ENCODE data around the gene SULT1C3. TPM values are rescaled to one million over a fixed set of nuclear protein-coding genes. Genes with fewer than 3 reads are reported as not detected.

The SULT1C3 gene
- total RNA-seq, 1 donor from 2014 or later, result not detected

DNA sequence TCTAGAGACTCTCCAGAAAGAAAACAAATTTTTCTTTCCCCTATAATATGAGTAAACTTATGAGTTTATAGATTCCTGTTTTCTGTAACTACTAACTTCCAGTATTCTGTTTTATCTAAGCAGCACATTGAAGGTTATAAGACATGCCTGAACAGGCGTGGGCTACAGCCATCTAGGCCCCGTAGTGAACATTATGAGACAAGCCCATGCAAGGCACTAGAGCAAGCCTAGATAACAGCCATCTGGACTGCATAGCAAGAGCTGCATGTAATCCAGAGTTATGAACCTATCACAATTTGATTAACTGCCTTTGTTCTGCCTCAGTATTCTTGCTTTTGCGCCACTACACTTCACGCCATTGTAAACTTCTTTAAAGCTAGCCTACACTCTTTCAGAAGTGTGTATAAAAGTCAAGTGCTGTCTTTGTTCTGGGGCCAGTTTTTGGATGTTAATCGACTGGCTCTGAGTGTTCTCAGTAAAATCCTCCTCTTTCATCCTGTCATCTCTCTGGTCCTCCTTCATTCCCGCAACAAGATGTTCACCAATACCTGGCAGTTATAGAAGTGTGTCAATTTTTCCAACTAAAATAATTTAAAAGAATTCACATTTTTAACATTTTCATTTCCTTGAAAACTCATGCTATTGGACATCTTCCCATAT, 3.0 kb upstream of the SULT1C3 start:
- peaks cover 22% of the 10 kb centered on the region for H3K9me3 Mint-ChIP-seq (ENCODE audit: low read depth)
- H3K4me1 Mint-ChIP-seq (ENCODE audit: low read depth), result peaks cover 3% of the 10 kb centered on the region
- H3K36me3 Mint-ChIP-seq (ENCODE audit: insufficient read depth), result peaks cover 39% of the 10 kb centered on the region
- no peak overlapping the region for H3K4me3 Mint-ChIP-seq (ENCODE audit: low read depth)
- H3K27me3 Mint-ChIP-seq, result no peaks in the 10 kb centered on the region
- TF ChIP-seq, protein P1, sequence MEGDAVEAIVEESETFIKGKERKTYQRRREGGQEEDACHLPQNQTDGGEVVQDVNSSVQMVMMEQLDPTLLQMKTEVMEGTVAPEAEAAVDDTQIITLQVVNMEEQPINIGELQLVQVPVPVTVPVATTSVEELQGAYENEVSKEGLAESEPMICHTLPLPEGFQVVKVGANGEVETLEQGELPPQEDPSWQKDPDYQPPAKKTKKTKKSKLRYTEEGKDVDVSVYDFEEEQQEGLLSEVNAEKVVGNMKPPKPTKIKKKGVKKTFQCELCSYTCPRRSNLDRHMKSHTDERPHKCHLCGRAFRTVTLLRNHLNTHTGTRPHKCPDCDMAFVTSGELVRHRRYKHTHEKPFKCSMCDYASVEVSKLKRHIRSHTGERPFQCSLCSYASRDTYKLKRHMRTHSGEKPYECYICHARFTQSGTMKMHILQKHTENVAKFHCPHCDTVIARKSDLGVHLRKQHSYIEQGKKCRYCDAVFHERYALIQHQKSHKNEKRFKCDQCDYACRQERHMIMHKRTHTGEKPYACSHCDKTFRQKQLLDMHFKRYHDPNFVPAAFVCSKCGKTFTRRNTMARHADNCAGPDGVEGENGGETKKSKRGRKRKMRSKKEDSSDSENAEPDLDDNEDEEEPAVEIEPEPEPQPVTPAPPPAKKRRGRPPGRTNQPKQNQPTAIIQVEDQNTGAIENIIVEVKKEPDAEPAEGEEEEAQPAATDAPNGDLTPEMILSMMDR (IDR thresholded peaks at IDR 0.05; ENCODE audit: unreplicated experiment), result no peak
- H3K27ac Mint-ChIP-seq, result no peak overlapping the region
- no peak for DNase-seq (ENCODE audit: low spot score, unreplicated experiment)

DNA sequence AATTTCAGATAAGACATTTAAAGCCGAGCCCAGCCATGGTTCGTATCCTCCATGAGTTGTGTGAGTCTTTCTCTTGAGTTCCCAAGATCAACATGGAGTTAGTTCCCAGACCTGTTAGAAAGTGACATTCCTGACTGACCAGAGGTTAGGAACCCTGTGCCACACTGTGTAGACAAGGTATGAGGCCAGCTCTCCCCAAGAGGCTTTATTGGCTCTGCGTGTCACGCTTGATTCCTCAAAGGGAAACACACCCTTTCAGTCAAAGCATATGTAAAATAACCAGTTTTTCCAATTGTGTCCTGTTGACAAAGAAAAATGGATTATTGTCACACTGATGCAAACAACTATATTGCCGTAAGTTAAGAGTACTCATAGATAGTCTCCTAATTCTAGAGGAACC, 1.2 kb downstream of the SULT1C3 start:
- no peak overlapping the region for H3K4me3 Mint-ChIP-seq (ENCODE audit: low read depth)
- DNase-seq (ENCODE audit: low spot score, unreplicated experiment), result no peak
- TF ChIP-seq, protein P1 (IDR thresholded peaks at IDR 0.05; ENCODE audit: unreplicated experiment), result no peak
- H3K27me3 Mint-ChIP-seq, result no peaks in the 10 kb centered on the region
- peaks cover 32% of the 10 kb centered on the region for H3K36me3 Mint-ChIP-seq (ENCODE audit: insufficient read depth)
- peaks cover 22% of the 10 kb centered on the region for H3K9me3 Mint-ChIP-seq (ENCODE audit: low read depth)
- H3K27ac Mint-ChIP-seq, result no peak overlapping the region
- H3K4me1 Mint-ChIP-seq (ENCODE audit: low read depth), result no peaks in the 10 kb centered on the region

DNA sequence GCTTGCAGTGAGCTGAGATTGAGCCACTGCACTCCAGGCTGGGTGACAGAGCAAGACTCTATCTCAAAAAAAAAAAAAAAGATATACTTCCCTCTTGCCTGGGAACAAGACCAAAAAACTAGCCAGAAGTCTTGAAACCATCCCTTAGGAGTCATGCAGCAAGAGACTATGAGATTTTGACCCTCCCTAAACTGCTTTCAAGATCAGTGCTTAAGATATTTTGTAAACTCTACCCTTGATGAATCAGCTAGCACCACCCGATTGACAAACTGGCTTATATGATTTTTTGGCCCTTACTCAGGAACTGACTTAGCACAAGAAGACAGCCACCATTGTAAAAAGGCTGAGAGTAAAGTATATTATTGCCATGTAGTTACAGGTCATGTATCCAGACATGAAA, 3.8 kb downstream of the SULT1C3 start:
- TF ChIP-seq, protein P1 (IDR thresholded peaks at IDR 0.05; ENCODE audit: unreplicated experiment), result no peak
- Mint-ChIP-seq H3K36me3 (ENCODE audit: insufficient read depth) (peaks cover 21% of the 10 kb centered on the region), H3K27ac (no peak overlapping the region), H3K4me3 (ENCODE audit: low read depth) (no peak overlapping the region), H3K27me3 (no peaks in the 10 kb centered on the region), H3K9me3 (ENCODE audit: low read depth) (peaks cover 17% of the 10 kb centered on the region), H3K4me1 (ENCODE audit: low read depth) (no peaks in the 10 kb centered on the region)
- no peak for DNase-seq (ENCODE audit: low spot score, unreplicated experiment)

DNA sequence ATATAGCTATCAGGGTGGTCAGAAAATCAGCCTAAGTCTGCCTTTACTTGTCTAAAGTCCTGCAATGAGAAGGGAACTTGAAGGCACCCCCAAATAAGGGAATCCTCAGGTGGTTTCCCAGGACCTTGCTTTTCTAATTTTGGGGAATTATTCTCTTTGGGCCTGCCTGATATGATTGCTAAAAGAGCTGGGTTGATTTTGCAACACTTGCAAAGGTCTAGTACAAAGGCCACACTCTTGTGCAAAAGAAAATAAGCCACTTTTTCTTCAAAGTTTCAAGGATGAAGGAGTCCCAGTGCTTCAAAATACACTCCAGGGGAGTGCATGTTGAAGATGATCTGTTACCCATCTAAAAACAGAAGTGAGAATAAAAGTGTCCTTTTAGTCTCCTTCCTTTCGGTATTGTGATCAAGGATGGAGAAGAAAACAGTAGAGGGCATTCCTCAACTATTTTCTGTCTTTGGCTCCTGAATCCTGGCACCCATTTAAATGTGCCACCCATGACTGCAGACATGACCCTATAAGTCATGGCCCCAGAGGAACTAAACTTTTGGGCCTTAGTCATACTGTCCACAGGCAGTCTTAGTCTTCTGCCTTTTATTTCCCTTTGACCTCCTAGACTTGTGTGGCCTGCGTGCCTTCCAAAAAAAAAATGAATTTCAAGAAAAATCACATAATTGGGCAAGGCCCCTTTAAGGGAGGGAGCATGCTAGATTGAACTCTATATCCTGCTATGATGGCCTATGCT, 5.1 kb downstream of the SULT1C3 start:
- Mint-ChIP-seq H3K27me3 (no peaks in the 10 kb centered on the region), H3K9me3 (ENCODE audit: low read depth) (peaks cover 17% of the 10 kb centered on the region), H3K27ac (no peak overlapping the region), H3K36me3 (ENCODE audit: insufficient read depth) (peaks cover 21% of the 10 kb centered on the region), H3K4me1 (ENCODE audit: low read depth) (no peaks in the 10 kb centered on the region), H3K4me3 (ENCODE audit: low read depth) (no peak overlapping the region)
- TF ChIP-seq, protein P1 (IDR thresholded peaks at IDR 0.05; ENCODE audit: unreplicated experiment), result no peak
- no peak for DNase-seq (ENCODE audit: low spot score, unreplicated experiment)

DNA sequence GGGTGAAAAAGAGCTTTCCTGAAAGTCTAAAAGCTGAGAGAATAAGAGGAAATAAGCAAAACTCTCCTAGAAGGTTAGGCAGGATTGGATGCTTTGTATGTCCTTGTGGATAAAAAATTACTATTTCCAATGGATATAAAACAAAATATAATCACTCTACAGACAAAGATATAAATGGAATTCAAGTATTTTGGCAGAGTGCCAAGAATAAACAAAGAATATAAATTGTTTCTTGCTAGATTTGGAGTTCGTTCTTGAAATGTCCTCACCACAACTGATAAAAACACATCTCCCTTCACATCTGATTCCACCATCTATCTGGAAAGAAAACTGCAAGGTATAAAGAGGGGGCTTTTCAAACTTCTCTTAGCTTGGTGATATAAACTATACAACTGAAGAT, 13.3 kb downstream of the SULT1C3 start:
- no peak for DNase-seq (ENCODE audit: low spot score, unreplicated experiment)
- Mint-ChIP-seq H3K4me1 (ENCODE audit: low read depth) (no peaks in the 10 kb centered on the region), H3K27me3 (no peaks in the 10 kb centered on the region), H3K9me3 (ENCODE audit: low read depth) (no peaks in the 10 kb centered on the region), H3K27ac (no peak overlapping the region), H3K36me3 (ENCODE audit: insufficient read depth) (no peaks in the 10 kb centered on the region), H3K4me3 (ENCODE audit: low read depth) (no peak overlapping the region)
- TF ChIP-seq, protein P1 (IDR thresholded peaks at IDR 0.05; ENCODE audit: unreplicated experiment), result no peak

Measured in progenitor cell of endocrine pancreas (in vitro differentiated cells).